B cell (primary cell): ENCODE data around the gene SF1.

ENCODE experiments used
- EZH2 ChIP-seq: IDR thresholded peaks from 2 replicates; pipeline ENCODE4 v1.6.1; 2012; ENCODE audit warnings: borderline replicate concordance, low read depth, mild to moderate bottlenecking, moderate library complexity, low read length; ENCODE audit not compliant: insufficient read depth, poor library complexity, severe bottlenecking
- TF ChIP-seq, protein P1 (sequence below): fragments of 200-600 bp; IDR thresholded peaks from one replicate; pipeline ENCODE4 v1.8.0; 2022; ENCODE audit warnings: antibody characterized with exemption, mild to moderate bottlenecking

GRCh38 chr11:64814712-64815187 lies 36.4 kb upstream of the SF1 start:
- TF ChIP-seq EZH2: no peak
- TF ChIP-seq, protein P1, sequence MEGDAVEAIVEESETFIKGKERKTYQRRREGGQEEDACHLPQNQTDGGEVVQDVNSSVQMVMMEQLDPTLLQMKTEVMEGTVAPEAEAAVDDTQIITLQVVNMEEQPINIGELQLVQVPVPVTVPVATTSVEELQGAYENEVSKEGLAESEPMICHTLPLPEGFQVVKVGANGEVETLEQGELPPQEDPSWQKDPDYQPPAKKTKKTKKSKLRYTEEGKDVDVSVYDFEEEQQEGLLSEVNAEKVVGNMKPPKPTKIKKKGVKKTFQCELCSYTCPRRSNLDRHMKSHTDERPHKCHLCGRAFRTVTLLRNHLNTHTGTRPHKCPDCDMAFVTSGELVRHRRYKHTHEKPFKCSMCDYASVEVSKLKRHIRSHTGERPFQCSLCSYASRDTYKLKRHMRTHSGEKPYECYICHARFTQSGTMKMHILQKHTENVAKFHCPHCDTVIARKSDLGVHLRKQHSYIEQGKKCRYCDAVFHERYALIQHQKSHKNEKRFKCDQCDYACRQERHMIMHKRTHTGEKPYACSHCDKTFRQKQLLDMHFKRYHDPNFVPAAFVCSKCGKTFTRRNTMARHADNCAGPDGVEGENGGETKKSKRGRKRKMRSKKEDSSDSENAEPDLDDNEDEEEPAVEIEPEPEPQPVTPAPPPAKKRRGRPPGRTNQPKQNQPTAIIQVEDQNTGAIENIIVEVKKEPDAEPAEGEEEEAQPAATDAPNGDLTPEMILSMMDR: no peak
